Adrenal gland (tissue), 12 donors: ENCODE results near the gene TNRC6C. TPM values are rescaled to one million over a fixed set of nuclear protein-coding genes. Genes with fewer than 3 reads are reported as not detected.

ENCODE experiments used
- DNase-seq, 7 donors: peaks; one replicate each; pipeline ENCODE4 v3.0.0-alpha.2; 2019 to 2020
- H3K27ac ChIP-seq, 5 donors: fragments of 200-600 bp; sonication (generic) in 4 of 5; 1 replicate in 3 of 5; 2 replicates in 2 of 5; pipeline versions ENCODE4 v1.5.1 to v1.8.0; 2016 to 2020; ENCODE audit warnings: mild to moderate bottlenecking in 1 of 5
- H3K27me3 ChIP-seq: fragments of 200-600 bp; 2 replicates; pipeline ENCODE4 v1.8.0; 2021
- H3K36me3 ChIP-seq, 2 donors: fragments of 200-600 bp; replicated peaks in 1 of 2; 1 replicate in 1 of 2; 2 replicates in 1 of 2; pipeline versions ENCODE4 v1.5.1 to v1.8.0; 2018 to 2022
- H3K4me1 ChIP-seq, 2 donors: fragments of 200-600 bp; replicated peaks in 1 of 2; 1 replicate in 1 of 2; 2 replicates in 1 of 2; pipeline versions ENCODE4 v1.5.1 to v1.8.0; 2018 to 2021
- H3K4me3 ChIP-seq, 4 donors: fragments of 200-600 bp; sonication (generic) in 3 of 4; one replicate each; pipeline ENCODE4 v1.5.1; 2016 to 2018
- H3K9me3 ChIP-seq, 3 donors: fragments of 200-600 bp; sonication (generic) in 1 of 3; replicated peaks in 1 of 3; 1 replicate in 2 of 3; 2 replicates in 1 of 3; pipeline versions ENCODE4 v1.5.1 to v1.8.0; 2016 to 2021
- CTCF ChIP-seq, 6 experiments: fragments of 450-650 bp in 4 of 6; fragments of 200-600 bp in 2 of 6; sonication (generic) in 1 of 6; IDR thresholded peaks; 1 replicate in 5 of 6; 2 replicates in 1 of 6; pipeline versions ENCODE4 v1.5.1 to v1.8.0; 2016 to 2021; ENCODE audit warnings: antibody characterized with exemption in 6 of 6, mild to moderate bottlenecking in 2 of 6, moderate library complexity in 1 of 6
- POLR2A ChIP-seq, 2 donors: fragments of 450-650 bp; IDR thresholded peaks; one replicate each; pipeline ENCODE4 v1.6.1; 2017; ENCODE audit warnings: antibody characterized with exemption in 2 of 2, mild to moderate bottlenecking in 2 of 2, moderate library complexity in 1 of 2
- WGBS, 4 donors: extraction: QIAGEN DNeasy Blood & Tissue Kit in 2 of 4; methylation state at CpG; one replicate each; pipeline versions ENCODE4 v1.1.5 to v1.1.7; 2013 to 2017; 5-methylcytosine and 5-hydroxymethylcytosine counted together
- intact Hi-C, 2 donors: fragments of 100-400 bp; cut with DNase I; formaldehyde crosslinking; loops; one replicate each; pipeline versions ENCODE4 v1.14.1 to v1.15.0; 2022 to 2023
- polyA plus RNA-seq, 3 donors: library from polyadenylated mRNA; stranded (reverse); fragments of 200-250 nt in 2 of 3; fragments of 350-450 nt in 1 of 3; fragmentation: Illumina TruSeq in 1 of 3; extraction: RNeasy Lipid Tissue Mini Kit (QIAGEN cat#74804) in 1 of 3; gene quantifications; one replicate each; pipeline ENCODE4 v1.2.3, GENCODE V29; 2013 to 2014
- total RNA-seq, 9 donors: library from RNA; depleted of rRNA in 4 of 9; stranded (reverse); fragments of >200 nt in 4 of 9; fragments of 120-200 nt in 1 of 9; fragmentation: NEBNext Ultra II Directional in 1 of 9; extraction: Animal tissue kit (Norgen Biotek cat#: 25700) in 1 of 9; gene quantifications; one replicate each; pipeline versions ENCODE4 v1.1.0 to v1.2.4, GENCODE V29; 2013 to 2023
- donor health status: healthy with polysubstance abuse.
- donor health status: Bipolar disorder and iron deficiency.
- donor health status: DM: yes; HTN: yes; CAD: no.
- donor health status: DM: no; HTN: no; CAD: no.
- donor health status: DM: no; HTN: no; CAD: no.
- donor health status: DM: yes; HTN: yes; CAD: no.

The TNRC6C gene
- total and polyA plus RNA-seq, 12 donors, result 2.8 to 18.7 (median 11.2) TPM

GRCh38 chr17:78133971-78134898 is 175.7 kb downstream of the TNRC6C start:
- TF ChIP-seq POLR2A (IDR thresholded peaks at IDR 0.05) (no peak), CTCF (IDR thresholded peaks at IDR 0.05) (peak in 5 of 6 experiments; percentile 22 to 45 (median 40))
- intact Hi-C loops, result no loop called here
- 62 to 71% (median 63%) methylated on average over 21 to 39 of the region's 39 CpGs for WGBS, 4 donors

GRCh38 chr17:78134899-78135385 is 176.4 kb downstream of the TNRC6C start:
- intact Hi-C loops, result no loop called here
- Histone ChIP-seq H3K4me3 (no peak overlapping the region), H3K27ac (no peak overlapping the region), H3K36me3 (no peaks in the 10 kb centered on the region), H3K9me3 (no peaks in the 10 kb centered on the region), H3K27me3 (peaks cover 11% of the 10 kb centered on the region), H3K4me1 (peaks cover 0 to 7% of the 10 kb centered on the region in 2 donors)
- 69 to 76% (median 73%) methylated on average over 4 to 9 of the region's 9 CpGs for WGBS, 4 donors
- no peak for DNase-seq
- TF ChIP-seq CTCF (IDR thresholded peaks at IDR 0.05) (no peak), POLR2A (IDR thresholded peaks at IDR 0.05) (no peak)

More at GRCh38 chr17:78133971-78134898, 175.7 kb downstream of the TNRC6C start:
- Histone ChIP-seq H3K9me3 (no peaks in the 10 kb centered on the region), H3K36me3 (no peaks in the 10 kb centered on the region), H3K4me1 (peaks cover 0 to 12% of the 10 kb centered on the region in 2 donors), H3K27ac (no peak overlapping the region), H3K27me3 (peaks cover 11% of the 10 kb centered on the region), H3K4me3 (no peak overlapping the region)
- DNase-seq, result peak in 3 of 7 donors; percentile 37 to 52 (median 49)

- intact Hi-C loops, result no loop called here
- TF ChIP-seq POLR2A (IDR thresholded peaks at IDR 0.05) (no peak), CTCF (IDR thresholded peaks at IDR 0.05) (no peak)
- WGBS, 4 donors, result 77 to 86% (median 82%) methylated on average over 8 to 9 of the region's 9 CpGs
Measured at GRCh38 chr17:78135858-78136500, 177.5 kb downstream of the TNRC6C start.

More at GRCh38 chr17:78135858-78136500, 177.5 kb downstream of the TNRC6C start:
- Histone ChIP-seq H3K27me3 (peaks cover 11% of the 10 kb centered on the region), H3K36me3 (no peaks in the 10 kb centered on the region), H3K27ac (no peak overlapping the region), H3K4me3 (no peak overlapping the region), H3K4me1 (peaks cover 3 to 12% of the 10 kb centered on the region in 2 donors), H3K9me3 (no peaks in the 10 kb centered on the region)
- DNase-seq, result no peak
